ENCODE results near the gene CRYGC.

Gene CRYGC

GRCh38 chr2:208092093-208092832 is 37.4 kb downstream of the CRYGC start:
- no peak for DNase-seq

DNA sequence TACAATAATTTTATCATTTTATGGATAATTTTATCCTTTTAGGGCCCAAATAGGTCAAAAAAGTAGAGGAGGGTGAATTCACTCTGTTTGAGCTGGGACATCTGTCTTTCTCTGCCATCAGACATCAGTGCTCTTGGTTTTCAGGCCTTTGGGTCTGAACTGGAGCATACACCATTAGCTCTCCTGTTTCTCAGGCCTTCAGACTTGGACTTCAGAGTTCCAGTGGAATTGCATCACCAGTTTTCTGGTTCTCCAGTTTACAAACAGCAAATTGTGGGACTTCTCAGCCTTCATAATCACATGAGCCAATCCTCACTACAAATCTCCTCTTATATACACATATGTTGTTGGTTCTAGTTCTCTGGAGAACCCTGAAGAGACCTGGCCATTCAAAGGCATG is 39.2 kb downstream of the CRYGC start:
- no peak for DNase-seq

GRCh38 chr2:208086029-208086428 is 43.6 kb downstream of the CRYGC start:
- DNase-seq = no peak

- DNase-seq = no peak
These were observed 45.8 kb downstream of the CRYGC start for GRCh38 chr2:208083807-208084206.

Measured in NCI-H187 treated with DMSO at 0.1 percent for 48 hours (cell line).